NCI-H526 (cell line): ENCODE measurements around the gene ATP9B.

Experiments used
- DNase-seq, 2 experiments: peaks; one replicate each; lab custom pipeline; 2025; lab: John Stamatoyannopoulos, UW

Gene ATP9B

GRCh38 chr18:79382681-79383387 is 313.6 kb downstream of the ATP9B start:
- no peak for DNase-seq

DNA sequence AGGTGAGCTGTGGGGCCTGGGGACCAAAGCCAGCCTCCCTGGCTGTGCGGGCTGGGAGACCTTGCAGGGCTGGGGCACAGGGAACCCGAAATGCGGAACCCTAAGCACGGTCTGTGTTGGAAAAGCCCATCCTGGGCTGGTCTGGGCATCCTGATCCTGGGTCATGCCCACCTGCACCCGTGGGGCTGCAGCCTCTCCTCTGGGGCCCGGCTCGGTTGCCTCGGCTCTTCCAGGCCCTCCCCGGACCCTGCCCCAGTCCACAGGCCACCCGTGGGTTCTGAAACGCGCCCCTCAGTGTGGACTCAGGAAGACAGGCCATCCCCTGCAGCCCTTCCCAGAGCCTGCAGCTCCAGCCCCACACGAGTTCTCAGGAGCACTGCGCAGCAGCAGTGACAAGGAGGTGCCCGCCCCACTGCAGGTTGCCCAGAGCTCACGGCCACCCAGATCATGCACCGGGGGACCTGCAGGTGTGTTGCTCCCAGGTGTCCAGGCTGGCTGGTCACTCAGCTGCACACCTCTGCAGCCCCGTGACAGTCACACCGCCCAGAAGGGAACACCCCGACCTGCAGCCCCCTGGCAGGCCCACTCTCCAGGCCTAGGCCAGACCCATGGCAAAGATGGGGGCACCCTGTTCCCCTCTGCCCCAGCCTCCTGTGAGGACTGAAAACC is 314.3 kb downstream of the ATP9B start:
- DNase-seq = no peak

DNA sequence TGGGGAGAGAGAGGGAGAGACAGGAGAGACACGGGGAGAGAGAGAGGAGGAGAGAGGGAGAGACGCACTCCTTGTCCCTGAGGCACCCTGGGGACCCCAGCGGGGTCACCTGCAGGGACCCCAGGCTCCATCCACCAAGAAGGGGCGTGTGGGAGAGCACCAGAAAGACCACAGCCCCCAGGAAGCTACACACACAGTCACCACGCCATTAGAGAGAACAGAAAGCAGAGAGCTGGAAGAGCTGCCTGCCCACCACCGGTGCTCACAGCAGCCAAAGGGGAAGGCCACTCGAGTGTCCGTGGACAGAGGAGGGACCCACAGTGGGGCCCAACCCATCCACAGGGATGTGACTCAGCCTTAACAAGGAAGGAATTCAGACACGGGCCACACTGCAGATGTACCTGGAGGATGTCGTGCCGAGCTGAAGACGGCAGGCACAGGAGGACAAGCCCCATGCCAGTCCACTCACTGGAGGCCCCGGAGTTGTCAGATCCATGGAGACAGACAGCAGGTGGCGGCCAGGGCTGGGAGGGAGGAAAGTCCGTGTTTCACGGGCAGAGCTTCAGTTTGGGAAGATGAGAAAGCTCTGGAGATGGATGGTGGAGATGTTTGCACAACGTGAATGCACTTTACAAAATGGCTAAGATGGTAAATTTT is 315.1 kb downstream of the ATP9B start:
- peak in 1 of 2 experiments; percentile 9 for DNase-seq

DNA sequence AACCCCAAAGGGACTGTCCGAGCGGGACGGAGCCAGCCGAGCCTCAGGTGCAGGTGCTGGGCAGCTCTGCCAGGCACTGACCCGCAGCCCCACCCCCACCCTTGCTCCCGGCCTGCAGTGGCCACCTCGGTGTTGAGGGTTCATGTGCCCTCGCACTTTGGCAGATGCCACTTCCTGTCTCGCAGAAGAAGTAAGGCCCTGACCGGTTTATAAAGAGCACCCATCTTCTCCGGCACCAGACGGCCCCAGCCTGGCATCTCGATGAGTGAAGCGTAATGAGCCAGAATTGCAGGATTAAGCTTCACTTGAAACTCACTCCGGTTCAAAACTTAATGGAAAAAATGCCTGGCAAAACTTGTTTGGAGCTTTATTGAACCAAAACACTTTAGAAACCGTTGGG is 315.6 kb downstream of the ATP9B start:
- no peak for DNase-seq

GRCh38 chr18:79385326-79385707 is 316.1 kb downstream of the ATP9B start:
- DNase-seq = no peak

- no peak for DNase-seq
Observed at GRCh38 chr18:79385708-79386341, 316.6 kb downstream of the ATP9B start.

DNA sequence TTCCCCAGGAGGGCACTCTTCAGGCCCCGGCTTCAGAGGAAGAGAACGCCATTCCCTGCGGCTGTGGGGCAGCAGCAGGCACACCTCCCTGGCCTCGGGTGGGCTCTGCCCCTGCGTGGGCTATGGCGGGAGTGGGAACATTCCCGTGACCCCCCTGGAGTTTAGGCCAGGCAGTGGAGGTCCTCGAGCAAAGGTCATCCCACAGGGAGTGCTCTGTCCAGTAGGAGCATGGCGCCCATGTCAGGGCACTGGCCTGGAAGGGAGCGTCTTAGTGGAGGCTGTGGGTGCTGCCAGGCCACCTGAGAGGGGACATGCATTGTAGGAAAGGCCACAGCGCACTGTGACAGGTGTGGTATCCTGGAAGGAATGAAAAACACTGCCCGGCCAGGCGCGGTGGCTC is 317.4 kb downstream of the ATP9B start:
- no peak for DNase-seq

DNA sequence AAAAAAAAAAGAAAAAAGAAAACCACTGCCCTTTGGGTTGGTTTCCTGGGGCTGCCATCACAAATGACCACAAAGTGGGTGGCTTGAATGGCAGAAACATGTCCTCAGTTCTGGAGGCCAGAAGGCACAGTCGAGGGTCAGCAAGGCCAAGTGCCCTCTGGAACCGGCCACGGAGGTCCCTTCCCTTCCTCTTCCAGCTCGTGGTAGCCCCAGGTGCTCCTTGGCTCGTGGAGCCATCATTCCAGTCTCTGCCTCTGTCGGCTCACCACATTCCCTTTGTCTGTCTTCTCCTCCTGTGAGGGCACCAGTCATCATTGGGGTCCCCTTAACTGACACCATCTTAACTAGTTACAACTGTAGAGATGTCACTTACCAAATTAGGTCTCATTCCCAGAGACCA is 318.0 kb downstream of the ATP9B start:
- DNase-seq = no peak

DNA sequence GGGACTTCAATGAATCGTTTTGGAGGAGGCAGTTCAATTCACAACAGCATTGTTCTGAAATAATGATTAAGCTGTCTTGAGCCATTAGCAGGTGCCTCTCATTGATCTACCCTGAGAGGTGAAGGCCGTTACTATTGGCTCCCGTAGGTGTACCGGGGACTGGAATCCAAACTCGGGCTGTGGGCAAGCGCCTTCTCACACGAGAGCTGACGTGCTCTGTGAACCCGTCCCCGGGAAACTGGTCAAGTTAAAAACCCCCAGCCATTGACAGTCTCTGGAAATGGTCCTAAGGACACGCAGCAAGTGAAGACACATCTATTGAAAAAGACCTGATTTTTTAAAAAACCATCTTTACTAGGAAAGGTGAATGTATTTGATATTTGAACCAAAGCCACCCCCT is 318.4 kb downstream of the ATP9B start:
- no peak for DNase-seq

GRCh38 chr18:79388043-79388442 is 318.8 kb downstream of the ATP9B start:
- DNase-seq = no peak

DNA sequence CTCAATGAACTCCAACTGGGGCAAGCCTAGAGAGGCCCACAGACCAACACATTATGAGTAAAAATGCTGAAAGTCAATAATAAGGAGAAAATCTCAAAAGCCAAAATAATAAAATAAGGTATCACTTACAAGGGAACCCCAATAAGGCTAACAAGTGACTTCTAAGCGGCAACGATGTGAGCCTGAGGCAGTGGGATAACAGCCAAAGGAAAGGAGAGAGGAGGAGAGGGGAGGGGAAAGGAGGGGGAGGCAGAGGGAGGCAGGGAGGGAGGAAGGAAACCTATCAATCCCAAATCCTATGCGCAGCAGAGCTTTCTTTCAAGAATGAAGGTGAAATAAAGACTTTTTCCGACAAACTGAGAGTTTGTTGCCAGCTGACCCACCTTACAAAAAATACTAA is 320.5 kb downstream of the ATP9B start:
- DNase-seq = no peak

GRCh38 chr18:79392226-79392625 is 323.0 kb downstream of the ATP9B start:
- DNase-seq = no peak

DNA sequence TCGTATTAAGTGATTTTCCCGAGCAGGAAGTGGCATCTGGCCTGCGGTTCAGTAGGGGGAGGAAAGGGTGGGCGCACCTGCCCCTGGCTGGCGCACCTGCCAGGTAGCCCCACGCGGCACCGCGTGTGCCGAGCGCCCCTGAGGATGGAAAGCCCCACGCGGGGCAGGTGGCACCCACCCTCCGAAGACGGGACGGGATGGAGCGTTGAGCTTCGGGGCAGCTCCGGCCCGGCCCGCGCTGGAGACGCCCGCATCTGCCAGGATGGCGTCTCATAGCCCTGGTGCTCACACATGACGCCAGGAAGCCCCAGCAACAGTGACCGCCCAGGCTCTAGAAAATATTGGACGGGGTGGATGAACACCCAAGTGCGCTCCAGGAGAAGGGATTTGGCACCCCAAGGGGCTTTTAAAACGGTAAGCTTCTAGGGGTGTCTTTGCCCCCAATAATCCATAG is 324.0 kb downstream of the ATP9B start:
- DNase-seq = peak in 1 of 2 experiments; percentile 44

DNA sequence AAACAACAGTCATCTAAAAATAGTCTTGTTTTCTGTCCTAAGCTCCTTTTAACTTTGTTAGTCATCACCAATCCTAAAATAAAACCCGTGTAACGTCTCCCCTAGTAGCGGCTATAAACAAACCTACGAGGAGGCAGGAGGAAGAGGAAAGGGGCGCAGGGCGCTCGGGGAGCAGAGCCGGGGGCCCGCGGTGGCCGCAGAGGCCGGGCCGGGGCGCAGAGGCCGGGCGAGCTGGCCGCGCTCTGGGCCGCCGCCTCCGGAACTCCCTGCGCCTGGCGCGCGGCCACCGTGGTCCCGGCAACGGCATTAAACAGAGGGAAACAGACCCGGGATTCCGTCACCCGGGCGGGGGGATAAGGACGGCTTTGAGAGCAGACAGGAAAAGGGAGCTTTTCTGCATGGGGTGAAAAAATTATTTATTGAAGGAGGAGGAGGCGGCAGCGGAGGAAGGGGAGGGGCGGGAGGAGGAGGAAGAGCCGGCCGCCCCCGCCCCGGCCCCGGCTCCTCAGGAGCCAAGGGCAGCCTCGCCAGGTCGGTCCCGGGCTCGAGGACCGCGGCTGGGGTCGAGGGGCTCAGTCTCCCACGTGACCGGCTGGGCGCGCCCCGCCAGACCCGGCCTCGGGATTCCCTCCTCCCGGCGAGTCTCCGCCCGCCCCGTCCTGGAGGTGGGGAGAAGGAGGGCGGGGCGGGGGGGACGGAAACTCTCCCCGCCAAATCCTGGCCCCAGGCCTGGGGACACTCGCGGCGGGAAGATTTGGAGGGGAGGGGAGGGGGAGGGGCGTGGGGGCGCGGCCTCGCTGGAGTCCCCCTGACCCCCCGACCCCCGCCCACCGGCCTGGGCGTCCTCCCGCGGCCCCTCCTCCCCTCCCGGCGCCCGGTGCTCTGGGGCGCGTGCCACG is 324.7 kb downstream of the ATP9B start:
- DNase-seq = peak in 1 of 2 experiments; percentile 74

- peak in 1 of 2 experiments; percentile 48 for DNase-seq
Observed at GRCh38 chr18:79394534-79395307, 325.5 kb downstream of the ATP9B start.

DNA sequence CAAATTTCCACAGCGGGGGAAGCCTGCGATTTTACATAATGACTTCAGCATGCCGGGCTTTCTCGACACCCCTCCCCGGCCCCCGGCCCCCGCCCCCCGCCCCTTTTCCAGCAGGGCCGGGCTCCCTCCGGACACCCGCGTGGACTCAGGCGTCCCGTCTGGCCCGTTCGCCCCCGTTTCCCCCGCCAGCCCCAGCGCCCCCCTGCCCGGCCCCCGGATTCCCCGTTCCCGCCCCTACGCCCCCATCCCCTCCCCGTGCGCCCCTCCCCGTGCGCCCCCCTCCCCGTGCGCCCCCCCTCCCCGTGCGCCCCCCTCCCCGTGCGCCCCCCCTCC is 326.1 kb downstream of the ATP9B start:
- DNase-seq = no peak

DNA sequence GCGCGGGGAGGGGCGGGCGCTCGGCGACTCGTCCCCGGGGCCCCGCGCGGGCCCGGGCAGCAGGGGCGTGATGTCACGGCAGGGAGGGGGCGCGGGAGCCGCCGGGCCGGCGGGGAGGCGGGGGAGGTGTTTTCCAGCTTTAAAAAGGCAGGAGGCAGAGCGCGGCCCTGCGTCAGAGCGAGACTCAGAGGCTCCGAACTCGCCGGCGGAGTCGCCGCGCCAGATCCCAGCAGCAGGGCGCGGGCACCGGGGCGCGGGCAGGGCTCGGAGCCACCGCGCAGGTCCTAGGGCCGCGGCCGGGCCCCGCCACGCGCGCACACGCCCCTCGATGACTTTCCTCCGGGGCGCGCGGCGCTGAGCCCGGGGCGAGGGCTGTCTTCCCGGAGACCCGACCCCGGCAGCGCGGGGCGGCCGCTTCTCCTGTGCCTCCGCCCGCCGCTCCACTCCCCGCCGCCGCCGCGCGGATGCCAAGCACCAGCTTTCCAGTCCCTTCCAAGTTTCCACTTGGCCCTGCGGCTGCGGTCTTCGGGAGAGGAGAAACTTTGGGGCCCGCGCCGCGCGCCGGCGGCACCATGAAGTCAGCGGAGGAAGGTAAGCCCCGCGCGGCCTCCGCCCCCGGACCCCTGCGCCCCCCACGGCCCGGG is 326.7 kb downstream of the ATP9B start, which contains the start of gene NFATC1:
Gene NFATC1 (plus strand): TSS at position 170 of the 644 bp plus-strand sequence. CDS start 295 bp downstream, at position 465.
- peak; percentile 68 to 87 for DNase-seq

DNA sequence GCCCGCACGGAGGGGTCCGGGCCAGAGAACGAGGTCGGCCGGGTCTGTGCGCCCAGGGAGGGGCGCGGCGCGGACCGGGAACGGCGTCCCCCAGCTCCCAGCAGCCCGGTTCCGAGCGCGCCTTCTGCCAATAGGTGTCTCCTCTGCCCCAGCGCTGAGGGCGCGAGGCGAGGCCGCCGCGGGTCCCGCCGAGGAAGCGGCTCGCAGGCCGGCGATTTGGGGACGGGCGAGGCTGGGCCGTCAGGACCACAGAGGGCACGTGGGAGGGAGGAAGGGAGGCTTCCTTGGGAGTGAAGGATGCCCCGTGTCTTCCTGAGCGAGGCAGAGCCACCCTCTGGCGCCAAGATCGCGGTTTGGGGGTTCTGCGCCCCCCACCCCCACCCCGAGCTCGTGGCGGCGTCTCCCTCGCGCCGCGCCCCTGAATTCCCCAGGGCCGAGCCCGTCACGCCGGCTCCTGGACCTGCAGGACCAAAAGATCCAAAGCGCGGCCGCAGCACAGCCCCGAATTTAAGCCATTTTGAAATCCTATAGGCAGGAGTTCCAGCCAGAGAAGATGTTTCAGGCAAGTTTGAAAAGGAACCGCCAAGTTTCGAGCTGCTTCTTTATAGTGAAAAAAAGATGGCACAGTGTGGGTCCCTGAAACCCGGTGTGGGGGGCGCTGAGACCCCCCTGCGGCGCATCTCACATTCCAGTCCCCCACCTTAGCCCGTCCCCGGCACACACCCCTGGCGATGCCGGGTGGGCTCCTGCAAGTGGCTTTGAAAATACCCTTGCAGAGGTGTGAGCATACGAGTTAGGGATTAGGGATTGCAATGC is 327.4 kb downstream of the ATP9B start:
- peak in 1 of 2 experiments; percentile 60 for DNase-seq

GRCh38 chr18:79397247-79397829 is 328.1 kb downstream of the ATP9B start:
- peak in 1 of 2 experiments; percentile 29 for DNase-seq
